Measurements from ENCODE around the gene CORO1C. TPM values are rescaled to one million over a fixed set of nuclear protein-coding genes. Genes with fewer than 3 reads are reported as not detected.

The CORO1C gene
- total and polyA plus RNA-seq, 9 of the 15 experiments (the other 6 are each of a cell fraction or from before 2014, with no cell fraction given), result 55.2 to 280 (median 150) TPM

- TF ChIP-seq RBFOX2 (IDR thresholded peaks at IDR 0.05; ENCODE audit: low read depth, low read length) (no peak), TFAM (CRISPR knock-in tag; conservative IDR thresholded peaks at IDR 0.05) (no peak), CBFA2T2 (conservative IDR thresholded peaks at IDR 0.05) (0 out of 2 replicates have a peak, but pooled peaks have one; percentile 2), SREBF1 (IDR thresholded peaks at IDR 0.05; ENCODE audit: borderline replicate concordance, low read depth, low read length) (no peak), ZNF583 (CRISPR knock-in tag; IDR thresholded peaks at IDR 0.05) (no peak), COPS2 (conservative IDR thresholded peaks at IDR 0.05) (no peak), ZSCAN32 (CRISPR knock-in tag; IDR thresholded peaks at IDR 0.05) (no peak), ATF4 (CRISPR knock-in tag; IDR thresholded peaks at IDR 0.05) (no peak), SRSF7 (optimal IDR thresholded peaks at IDR 0.05; ENCODE audit: low read depth, low read length) (no peak), ZNF407 (IDR thresholded peaks at IDR 0.05; ENCODE audit: low read depth) (no peak), GATAD2A (IDR thresholded peaks at IDR 0.05) (0 out of 2 replicates have a peak, but pooled peaks have one; percentile 36), NFYB (IDR thresholded peaks at IDR 0.05; ENCODE audit: extremely low read depth, insufficient read length) (no peak), DNMT1 (IDR thresholded peaks at IDR 0.05) (no peak), TAL1 (IDR thresholded peaks at IDR 0.05) (no peak), ZNF12 (CRISPR knock-in tag; IDR thresholded peaks at IDR 0.05) (0 out of 2 replicates have a peak, but pooled peaks have one; percentile 1)
These were observed 35.0 kb downstream of the CORO1C start (continued) for GRCh38 chr12:108696111-108696995.
